Pancreas (tissue), 10 donors: ENCODE measurements around the gene TAS2R38. TPM values are rescaled to one million over a fixed set of nuclear protein-coding genes. Genes with fewer than 3 reads are reported as not detected.

Experiments
- ATAC-seq, 4 donors: fragments of 200-7000 bp; cut with Tn5 transposase; one replicate each; pipeline versions ENCODE4 v1.8.0 to v1.9.1; 2020; ENCODE audit warnings: mild to moderate bottlenecking in 4 of 4, moderate library complexity in 4 of 4
- DNase-seq, 6 donors: peaks; one replicate each; pipeline ENCODE4 v3.0.0-alpha.2; 2020
- FAIRE-seq: peaks from 2 replicates; lab custom pipeline; 2012; peaks lifted over from hg19 to GRCh38; lab: Jason Lieb, UNC
- H3K27ac ChIP-seq, 4 donors: fragments of 200-600 bp; sonication (generic); 1 replicate in 3 of 4; 2 replicates in 1 of 4; pipeline versions ENCODE4 v1.5.0 to v1.8.0; 2020
- H3K27me3 ChIP-seq, 4 donors: fragments of 200-600 bp; one replicate each; pipeline ENCODE4 v1.8.0; 2021
- H3K36me3 ChIP-seq, 3 donors: fragments of 200-600 bp; sonication (generic) in 1 of 3; one replicate each; pipeline versions ENCODE4 v1.5.0 to v1.8.0; 2020 to 2021
- H3K4me1 ChIP-seq, 3 donors: fragments of 200-600 bp; one replicate each; pipeline ENCODE4 v1.8.0; 2021
- H3K4me3 ChIP-seq, 4 donors: fragments of 200-600 bp; sonication (generic) in 2 of 4; one replicate each; pipeline versions ENCODE4 v1.5.0 to v1.8.0; 2020 to 2021
- H3K9me3 ChIP-seq, 4 donors: fragments of 200-600 bp; one replicate each; pipeline ENCODE4 v1.8.0; 2021
- CTCF ChIP-seq, 4 donors: fragments of 200-600 bp; sonication (generic) in 3 of 4; IDR thresholded peaks; one replicate each; pipeline versions ENCODE4 v1.5.0 to v1.8.0; 2021; ENCODE audit warnings: antibody characterized with exemption in 4 of 4
- WGBS, 2 donors: extraction: QIAGEN DNeasy Blood & Tissue Kit; methylation state at CpG; one replicate each; pipeline ENCODE4 v1.1.7; 2013; 5-methylcytosine and 5-hydroxymethylcytosine counted together
- intact Hi-C, 3 donors: fragments of 100-400 bp; cut with DNase I; formaldehyde crosslinking; loops; one replicate each; pipeline versions ENCODE4 v1.11.1 to v1.14.2; 2022
- polyA plus RNA-seq, 2 donors: library from polyadenylated mRNA; stranded (reverse); fragments of 200-250 nt; gene quantifications; one replicate each; pipeline ENCODE4 v1.2.3, GENCODE V29; 2013
- total RNA-seq, 6 donors: library from RNA; stranded (reverse); fragmentation: NEBNext Ultra II Directional in 4 of 6; extraction: Animal tissue kit (Norgen Biotek cat#: 25700) in 4 of 6; gene quantifications; one replicate each; pipeline versions ENCODE4 v1.2.1 to v1.2.4, GENCODE V29; 2021 to 2023
- donor health status: healthy with polysubstance abuse.
- donor health status: DM: no; HTN: no; CAD: no; lungs with moderate emphysema.
- donor health status: DM: no; HTN: no; CAD: no.
- donor health status: control.
- donor health status: control.
- donor health status: Bipolar disorder and iron deficiency.
- donor health status: DM: yes; HTN: yes; CAD: no.
- donor health status: DM: no; HTN: no; CAD: no.
- donor health status: DM: no; HTN: no; CAD: no.
- donor health status: DM: yes; HTN: yes; CAD: no.

The TAS2R38 gene
- total RNA-seq (not detected), polyA plus RNA-seq (not detected)

GRCh38 chr7:141973673-141974072 lies at the start of gene TAS2R38:
TSS of gene TAS2R38 (minus strand) at chr7:141973773. CDS start at chr7:141973689, 84 bp downstream.
- Histone ChIP-seq H3K4me1 (peaks cover 0 to 4% (median 0%) of the 10 kb centered on the region in 3 donors), H3K9me3 (no peaks in the 10 kb centered on the region), H3K27me3 (peaks cover 0 to 10% (median 0%) of the 10 kb centered on the region in 4 donors), H3K36me3 (no peaks in the 10 kb centered on the region), H3K27ac (no peak within 1 kb of the TSS), H3K4me3 (no peak within 1 kb of the TSS)
- no peak for FAIRE-seq
- intact Hi-C loops: loop anchor here in 1 of 3 donors (10.0 kb wide), 1 partner anchor 221 kb away; no protein-coding TSS in a partner anchor
- ATAC-seq: no peak
- TF ChIP-seq CTCF (IDR thresholded peaks at IDR 0.05): no peak
- 73 to 83% methylated on average over 7 of the region's 7 CpGs for WGBS, 2 donors
- no peak for DNase-seq

GRCh38 chr7:142018154-142018553 lies 44.6 kb upstream of the TAS2R38 start:
- DNase-seq (no peak), ATAC-seq (no peak), FAIRE-seq (no peak)
- no peaks in the 10 kb centered on the region for H3K36me3 ChIP-seq
- H3K27me3 ChIP-seq: no peaks in the 10 kb centered on the region
- intact Hi-C loops: no loop called here
- 64 to 71% methylated on average over 2 of the region's 2 CpGs for WGBS, 2 donors
- no peak overlapping the region for H3K4me3 ChIP-seq
- no peak overlapping the region for H3K27ac ChIP-seq
- TF ChIP-seq CTCF (IDR thresholded peaks at IDR 0.05): no peak
- H3K4me1 ChIP-seq: no peaks in the 10 kb centered on the region
- no peaks in the 10 kb centered on the region for H3K9me3 ChIP-seq

- 90 to 95% methylated on average over 3 of the region's 3 CpGs for WGBS, 2 donors
- no peaks in the 10 kb centered on the region for H3K36me3 ChIP-seq
- H3K27ac ChIP-seq: no peak overlapping the region
- intact Hi-C loops: no loop called here
- H3K27me3 ChIP-seq: no peaks in the 10 kb centered on the region
- no peak overlapping the region for H3K4me3 ChIP-seq
- DNase-seq (no peak), ATAC-seq (no peak), FAIRE-seq (no peak)
- no peaks in the 10 kb centered on the region for H3K4me1 ChIP-seq
- no peaks in the 10 kb centered on the region for H3K9me3 ChIP-seq
- no peak for TF ChIP-seq CTCF (IDR thresholded peaks at IDR 0.05)
These were observed 43.9 kb upstream of the TAS2R38 start for GRCh38 chr7:142017451-142017850.

GRCh38 chr7:142012825-142013511 lies 39.4 kb upstream of the TAS2R38 start:
- DNase-seq (no peak), FAIRE-seq (no peak), ATAC-seq (no peak)
- Histone ChIP-seq H3K9me3 (no peaks in the 10 kb centered on the region), H3K27me3 (no peaks in the 10 kb centered on the region), H3K4me3 (no peak overlapping the region), H3K36me3 (no peaks in the 10 kb centered on the region), H3K4me1 (no peaks in the 10 kb centered on the region), H3K27ac (no peak overlapping the region)
- 87 to 95% methylated on average over 4 of the region's 4 CpGs for WGBS, 2 donors
- TF ChIP-seq CTCF (IDR thresholded peaks at IDR 0.05): no peak
- intact Hi-C loops: no loop called here

GRCh38 chr7:142010952-142011548 lies 37.5 kb upstream of the TAS2R38 start:
- Histone ChIP-seq H3K27ac (no peak overlapping the region), H3K27me3 (no peaks in the 10 kb centered on the region), H3K36me3 (no peaks in the 10 kb centered on the region), H3K4me1 (no peaks in the 10 kb centered on the region), H3K4me3 (no peak overlapping the region), H3K9me3 (no peaks in the 10 kb centered on the region)
- TF ChIP-seq CTCF (IDR thresholded peaks at IDR 0.05): no peak
- intact Hi-C loops: no loop called here
- FAIRE-seq (no peak), DNase-seq (no peak), ATAC-seq (no peak)
- 31 to 34% methylated on average over 3 of the region's 3 CpGs for WGBS, 2 donors
